Astrocyte of the spinal cord (primary cell): ENCODE measurements around the gene CLCF1.
A peak's percentile ranks its signal among the peaks of the same experiment; 100 is the strongest.

Source experiments
- DNase-seq: peaks from one replicate; pipeline ENCODE4 v3.0.0; 2011; ENCODE audit warnings: low read depth, low spot score
- H3K4me3 ChIP-seq: 2 replicates; pipeline ENCODE4 v1.5.1; 2011; ENCODE audit warnings: low read depth, mild to moderate bottlenecking, low read length, moderate library complexity
- in situ Hi-C: cut with HindIII; loops from 2 replicates; pipeline ENCODE4 v1.10.0; 2017; ENCODE audit warnings: low sequenced_read_pairs
- TF ChIP-seq, protein P1 (sequence below): IDR thresholded peaks from 2 replicates; pipeline ENCODE4 v1.5.1; 2012; ENCODE audit warnings: low read depth, mild to moderate bottlenecking, low read length, inconsistent platforms

CLCF1 gene

DNA sequence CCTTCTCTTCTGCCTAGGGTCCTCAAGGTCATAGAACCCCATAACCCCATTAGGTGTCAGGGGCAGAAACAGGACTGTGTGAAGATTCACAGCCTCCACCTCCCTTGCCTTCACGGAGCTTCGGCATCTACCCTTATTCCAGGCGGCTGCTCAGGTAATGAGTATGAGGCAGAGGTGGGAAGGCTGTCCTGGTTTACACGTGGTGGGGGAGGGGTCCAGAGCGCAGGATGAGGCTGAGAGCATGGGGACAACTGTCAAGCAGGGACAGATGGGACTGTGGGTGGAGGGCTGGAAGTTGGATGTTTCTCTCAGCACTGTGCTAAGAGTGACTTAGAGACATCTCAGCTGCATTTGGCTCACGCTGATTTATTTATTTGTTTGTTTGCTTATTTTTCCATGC, 14.1 kb upstream of the CLCF1 start:
- no peak for DNase-seq
- H3K4me3 ChIP-seq, result no peak overlapping the region
- in situ Hi-C loops, result no loop called here
- TF ChIP-seq, protein P1, sequence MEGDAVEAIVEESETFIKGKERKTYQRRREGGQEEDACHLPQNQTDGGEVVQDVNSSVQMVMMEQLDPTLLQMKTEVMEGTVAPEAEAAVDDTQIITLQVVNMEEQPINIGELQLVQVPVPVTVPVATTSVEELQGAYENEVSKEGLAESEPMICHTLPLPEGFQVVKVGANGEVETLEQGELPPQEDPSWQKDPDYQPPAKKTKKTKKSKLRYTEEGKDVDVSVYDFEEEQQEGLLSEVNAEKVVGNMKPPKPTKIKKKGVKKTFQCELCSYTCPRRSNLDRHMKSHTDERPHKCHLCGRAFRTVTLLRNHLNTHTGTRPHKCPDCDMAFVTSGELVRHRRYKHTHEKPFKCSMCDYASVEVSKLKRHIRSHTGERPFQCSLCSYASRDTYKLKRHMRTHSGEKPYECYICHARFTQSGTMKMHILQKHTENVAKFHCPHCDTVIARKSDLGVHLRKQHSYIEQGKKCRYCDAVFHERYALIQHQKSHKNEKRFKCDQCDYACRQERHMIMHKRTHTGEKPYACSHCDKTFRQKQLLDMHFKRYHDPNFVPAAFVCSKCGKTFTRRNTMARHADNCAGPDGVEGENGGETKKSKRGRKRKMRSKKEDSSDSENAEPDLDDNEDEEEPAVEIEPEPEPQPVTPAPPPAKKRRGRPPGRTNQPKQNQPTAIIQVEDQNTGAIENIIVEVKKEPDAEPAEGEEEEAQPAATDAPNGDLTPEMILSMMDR, result no peak

DNA sequence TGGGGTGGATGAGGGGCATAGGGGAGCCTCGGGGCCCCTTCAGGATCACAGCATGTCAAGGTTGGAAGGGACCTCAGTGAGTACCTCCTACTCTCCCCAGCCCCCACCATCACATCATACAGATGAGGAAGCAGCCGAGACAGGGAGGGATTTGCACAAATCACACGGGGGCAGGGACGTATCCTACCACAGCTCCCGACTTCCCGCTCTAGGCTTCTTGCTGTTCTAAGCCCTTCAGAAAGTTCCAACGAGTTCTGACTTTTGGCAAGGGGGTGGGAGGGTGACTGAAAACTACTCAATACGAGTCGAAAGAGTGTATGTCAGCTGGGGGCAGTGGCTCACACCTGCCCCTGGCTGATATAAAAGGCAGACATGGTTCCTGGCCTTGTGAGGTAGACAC, 13.7 kb upstream of the CLCF1 start:
- no peak for DNase-seq

DNA sequence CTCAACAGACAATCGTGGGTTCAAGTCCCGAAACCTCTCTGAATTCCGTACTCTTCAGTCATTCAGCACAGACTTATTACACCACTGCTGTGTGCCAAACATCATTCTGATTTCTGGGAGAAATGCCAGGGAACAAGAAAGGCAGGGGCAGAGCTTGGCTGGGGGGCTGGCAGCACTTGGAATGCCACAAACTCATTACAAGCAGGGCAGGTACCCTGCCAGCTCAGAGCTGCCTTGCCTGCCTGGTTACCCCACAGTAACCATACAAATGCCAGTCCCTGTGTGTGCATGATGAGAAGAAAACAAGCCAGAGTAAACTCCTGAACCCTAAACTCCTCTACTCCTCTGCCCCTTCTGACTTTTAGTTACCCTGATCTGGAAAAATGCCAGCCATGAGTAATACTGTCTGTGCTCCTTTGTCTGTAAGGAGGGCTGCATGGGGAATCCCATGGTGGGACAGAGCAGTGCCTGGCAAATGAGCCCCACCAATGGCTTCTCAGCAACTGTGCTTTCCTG, 11.5 kb upstream of the CLCF1 start:
- peak; percentile 43 for DNase-seq
- TF ChIP-seq, protein P1, result no peak
- in situ Hi-C loops, result no loop called here
- H3K4me3 ChIP-seq, result no peak overlapping the region

More for the DNA sequence above, 13.7 kb upstream of the CLCF1 start:
- in situ Hi-C loops, result no loop called here
- TF ChIP-seq, protein P1, result no peak
- no peak overlapping the region for H3K4me3 ChIP-seq

DNA sequence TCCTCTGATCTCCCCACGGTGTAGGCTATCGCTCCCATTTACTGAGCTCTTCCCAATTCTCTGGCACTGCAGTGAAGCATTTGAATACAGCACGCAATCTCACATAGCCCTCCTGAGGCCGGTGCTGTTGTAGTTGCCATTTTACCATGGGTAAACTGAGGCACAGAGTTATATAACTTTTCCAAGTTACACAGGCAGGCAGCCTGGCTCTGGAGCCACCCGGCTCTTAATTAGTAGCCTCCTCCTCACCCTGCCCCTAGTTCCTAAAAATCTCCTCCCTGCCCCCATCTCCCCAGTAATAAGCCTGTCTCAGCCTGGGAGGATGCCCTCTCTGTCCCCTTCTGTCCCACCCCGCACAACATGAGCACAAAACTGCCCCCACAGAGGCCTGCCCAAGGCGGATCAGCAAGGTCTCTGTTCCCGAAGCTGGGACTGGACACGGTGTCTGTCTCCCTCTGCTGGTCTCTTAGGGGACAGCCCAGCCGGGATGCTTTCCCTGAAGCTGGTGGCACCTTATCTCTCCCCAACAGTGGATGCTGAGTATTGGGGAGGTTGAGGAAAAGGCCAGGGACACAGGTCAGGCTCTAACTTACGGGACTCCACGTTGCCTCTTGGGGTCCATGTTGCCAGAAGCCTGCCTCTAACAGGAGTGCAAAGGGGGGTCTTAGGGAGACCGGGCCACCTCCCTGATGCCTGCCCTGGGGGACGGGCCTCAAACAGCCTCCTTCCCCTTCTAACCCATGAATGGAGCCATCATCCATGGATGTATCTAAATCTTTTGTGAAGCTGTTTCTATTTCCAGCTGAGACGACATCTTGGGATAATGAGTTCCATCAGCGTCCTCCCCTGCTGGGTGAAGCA, 9.1 kb upstream of the CLCF1 start:
- peak; percentile 71 for DNase-seq
- in situ Hi-C loops, result no loop called here
- no peak overlapping the region for H3K4me3 ChIP-seq
- TF ChIP-seq, protein P1, result peak; percentile 99

DNA sequence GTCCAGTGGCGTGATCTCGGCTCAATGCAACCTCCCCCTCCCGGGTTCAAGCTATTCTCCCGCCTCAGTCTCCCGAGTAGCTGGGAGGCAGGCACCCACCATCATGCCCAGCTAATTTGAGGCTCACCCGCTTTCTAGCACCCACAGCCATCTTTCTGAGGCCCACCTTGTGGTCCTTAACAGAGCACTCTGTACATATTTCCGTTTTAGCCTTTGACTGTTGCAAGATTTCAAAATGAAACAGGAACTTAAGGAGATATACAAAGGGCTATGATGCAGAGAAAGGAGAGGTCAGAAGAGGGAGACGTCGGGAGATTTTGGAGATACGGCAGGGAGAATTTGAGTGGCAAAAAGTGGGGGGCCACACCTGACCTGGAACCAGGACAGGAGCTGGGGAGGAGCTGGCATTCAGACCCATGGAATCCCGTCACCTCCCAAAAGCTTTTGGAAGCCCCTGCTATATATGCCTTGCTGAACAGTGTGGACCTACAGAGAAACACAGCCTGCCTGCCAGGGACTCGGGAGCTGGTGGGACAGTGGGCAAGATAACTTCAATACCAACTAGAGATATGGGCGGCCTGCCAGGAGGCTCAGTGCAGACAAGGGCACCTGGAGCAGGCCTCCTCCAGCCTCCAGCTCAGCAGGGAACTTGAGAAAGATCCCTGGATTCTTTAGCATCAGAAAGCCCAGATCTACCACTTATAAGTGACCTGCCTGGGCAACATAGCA, 8.0 kb upstream of the CLCF1 start:
- no peak overlapping the region for H3K4me3 ChIP-seq
- TF ChIP-seq, protein P1, result no peak
- DNase-seq, result no peak
- in situ Hi-C loops, result no loop called here

DNA sequence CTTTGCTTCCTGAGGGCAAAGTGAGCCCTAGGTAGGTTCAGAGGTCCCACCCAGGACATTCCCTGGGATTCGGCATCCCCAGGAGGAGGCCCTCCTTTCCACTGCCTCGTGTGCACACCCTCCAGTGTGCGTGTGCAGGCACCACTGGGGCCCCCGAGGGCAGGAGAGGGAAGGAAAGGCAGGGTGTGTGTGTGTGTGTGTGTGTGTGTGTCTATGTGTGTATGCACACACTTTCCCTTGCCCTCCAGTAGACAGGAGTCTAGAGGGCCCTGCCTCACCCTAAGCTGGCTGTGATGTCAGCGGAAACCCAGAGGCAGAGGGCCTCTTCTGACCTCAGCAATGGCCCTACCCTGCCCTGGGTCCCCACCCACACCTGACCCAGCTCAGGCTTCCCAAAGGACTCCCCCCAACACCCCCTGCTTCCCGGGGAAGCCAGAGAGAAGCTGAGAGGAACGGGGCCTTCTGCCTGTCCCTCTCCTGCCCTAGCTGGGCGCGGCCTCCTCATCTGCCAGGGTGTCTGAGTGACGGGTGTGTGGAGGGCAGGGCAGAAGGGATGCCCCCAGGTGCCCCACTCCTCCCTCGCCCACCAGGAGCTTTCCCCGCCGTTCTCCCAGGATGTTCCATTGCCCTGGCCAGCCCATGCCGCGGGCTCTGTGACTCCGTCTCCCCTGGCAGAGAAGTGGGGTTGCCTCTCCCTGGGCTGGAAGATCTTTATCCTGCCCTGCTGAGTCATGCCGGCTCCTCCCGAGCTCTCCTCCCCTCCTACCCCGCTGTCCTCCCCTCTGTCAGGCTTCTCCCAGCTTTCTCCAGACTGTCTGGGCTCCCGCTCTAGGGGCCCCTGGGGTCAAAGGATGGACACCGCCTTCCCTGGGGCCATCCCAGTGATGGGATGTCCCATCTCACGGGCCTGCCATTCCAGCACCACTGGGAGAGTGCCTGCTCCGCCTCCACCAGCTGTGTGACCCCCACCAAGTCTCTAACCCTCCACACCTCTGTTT, 6.0 kb upstream of the CLCF1 start:
- DNase-seq, result no peak
- in situ Hi-C loops, result no loop called here
- no peak overlapping the region for H3K4me3 ChIP-seq
- TF ChIP-seq, protein P1, result no peak
